LoVo (cell line): ENCODE measurements around the gene PDE10A.

Experiments
- DNase-seq: peaks from one replicate; pipeline ENCODE4 v3.0.0-alpha.2; 2016; ENCODE audit warnings: low spot score

PDE10A gene

GRCh38 chr6:165678429-165678828 is 15.4 kb upstream of the PDE10A start:
- DNase-seq, result no peak

DNA sequence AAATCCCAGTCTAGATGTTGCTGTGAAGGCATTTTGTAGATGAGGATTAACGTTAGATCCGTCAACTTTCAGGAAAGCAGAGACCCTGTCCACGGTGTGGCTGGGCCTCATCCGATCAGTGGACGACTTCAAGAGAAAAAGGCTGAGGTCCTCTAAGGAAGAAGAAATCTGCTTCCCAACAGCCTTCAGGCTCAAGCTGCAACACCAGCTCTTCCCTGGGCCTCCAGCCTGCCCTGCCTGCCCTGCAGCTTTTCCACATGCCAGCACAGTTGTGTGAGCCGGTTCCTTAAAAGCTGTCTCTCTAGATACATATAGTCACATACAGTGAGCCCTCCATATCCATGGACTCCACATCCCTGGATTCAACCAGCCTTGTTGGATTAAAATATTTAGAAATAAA is 14.1 kb upstream of the PDE10A start:
- no peak for DNase-seq

GRCh38 chr6:165676435-165677068 is 13.5 kb upstream of the PDE10A start:
- no peak for DNase-seq

- DNase-seq, result no peak
Observed at GRCh38 chr6:165675120-165675519, 12.1 kb upstream of the PDE10A start.

DNA sequence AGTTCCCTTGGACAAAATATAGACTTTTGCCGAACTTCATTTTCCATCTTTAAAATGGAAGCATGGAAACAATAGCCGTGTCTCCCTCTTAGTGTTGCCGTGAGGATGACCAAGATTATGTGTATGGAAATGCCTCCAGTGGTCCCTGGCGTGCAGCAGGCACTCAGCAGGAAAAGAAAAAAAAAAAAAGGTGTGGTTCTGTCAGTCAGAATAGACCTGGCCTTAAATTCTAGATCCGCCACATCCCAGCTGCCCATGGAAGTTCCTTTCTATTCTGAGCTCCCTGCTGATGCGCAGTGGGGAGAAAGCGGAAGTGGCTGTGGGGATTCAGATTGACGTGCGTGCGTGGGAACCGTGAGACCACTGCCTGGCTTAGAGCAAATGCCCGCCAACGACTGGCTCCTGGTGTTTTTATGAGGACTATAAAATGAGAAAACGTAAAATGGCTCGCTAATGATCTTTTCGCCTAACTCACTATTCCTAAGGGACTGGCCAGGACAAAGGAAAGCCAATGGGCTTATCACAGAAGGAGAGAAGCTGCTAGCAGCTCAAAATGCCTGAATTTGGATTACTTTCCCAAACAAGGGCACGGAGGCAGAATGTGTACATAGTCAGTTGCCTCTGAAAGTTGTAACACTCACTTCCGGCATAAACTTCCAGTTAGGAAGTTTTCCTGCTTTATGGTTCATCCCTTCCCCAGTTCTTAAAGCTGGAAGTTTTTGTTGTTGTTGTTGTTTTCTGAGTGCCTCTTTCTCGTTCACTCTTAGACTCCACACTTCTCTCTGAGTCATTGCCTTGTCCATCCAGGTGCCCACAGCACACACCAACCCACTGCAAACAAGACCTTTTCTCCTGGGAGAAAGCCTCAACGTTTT is 11.4 kb upstream of the PDE10A start:
- no peak for DNase-seq

- no peak for DNase-seq
Observed at GRCh38 chr6:165671222-165671768, 8.3 kb upstream of the PDE10A start.

GRCh38 chr6:165668951-165669350 is 5.9 kb upstream of the PDE10A start:
- no peak for DNase-seq

- no peak for DNase-seq
Observed at GRCh38 chr6:165665384-165665672, 2.3 kb upstream of the PDE10A start.

DNA sequence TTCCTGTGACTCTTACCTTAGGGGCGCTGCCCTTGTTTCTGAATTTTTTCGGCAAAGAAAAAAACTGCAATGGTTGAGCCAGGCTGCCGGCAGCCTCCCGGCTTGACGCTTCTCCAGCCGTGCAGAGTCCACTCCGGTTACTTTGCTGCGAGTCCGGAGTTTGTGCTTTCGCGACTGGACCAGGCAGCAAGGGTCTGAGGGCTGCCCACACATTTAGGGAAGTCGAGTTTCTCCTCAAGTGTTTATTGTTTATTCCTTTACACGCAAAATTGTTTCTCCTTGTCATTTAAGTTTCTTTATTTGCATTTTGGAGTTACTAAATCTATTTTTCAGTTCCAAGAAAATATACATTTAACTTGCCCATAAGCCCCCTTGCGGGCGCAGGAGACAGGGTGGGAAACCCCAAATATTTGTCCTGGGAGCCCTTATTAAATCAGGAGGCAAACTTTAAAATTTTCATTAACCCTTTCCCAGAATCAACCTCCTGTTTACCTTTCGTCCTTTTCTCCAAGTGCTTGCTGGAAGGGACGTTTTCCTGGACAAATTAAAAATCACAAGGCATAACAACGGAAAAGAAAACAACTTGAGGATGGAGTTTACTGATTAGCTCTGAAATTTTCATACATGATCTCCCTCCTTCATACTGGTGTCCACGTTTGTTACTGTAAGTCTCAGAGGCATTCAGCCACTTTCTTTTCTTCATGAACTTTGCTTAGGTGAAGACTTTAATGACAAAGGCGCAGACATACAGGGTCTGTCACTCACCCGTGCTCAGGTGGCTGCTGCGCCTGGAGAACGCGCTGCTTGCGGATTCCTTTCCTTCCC is 1.7 kb upstream of the PDE10A start:
- no peak for DNase-seq

DNA sequence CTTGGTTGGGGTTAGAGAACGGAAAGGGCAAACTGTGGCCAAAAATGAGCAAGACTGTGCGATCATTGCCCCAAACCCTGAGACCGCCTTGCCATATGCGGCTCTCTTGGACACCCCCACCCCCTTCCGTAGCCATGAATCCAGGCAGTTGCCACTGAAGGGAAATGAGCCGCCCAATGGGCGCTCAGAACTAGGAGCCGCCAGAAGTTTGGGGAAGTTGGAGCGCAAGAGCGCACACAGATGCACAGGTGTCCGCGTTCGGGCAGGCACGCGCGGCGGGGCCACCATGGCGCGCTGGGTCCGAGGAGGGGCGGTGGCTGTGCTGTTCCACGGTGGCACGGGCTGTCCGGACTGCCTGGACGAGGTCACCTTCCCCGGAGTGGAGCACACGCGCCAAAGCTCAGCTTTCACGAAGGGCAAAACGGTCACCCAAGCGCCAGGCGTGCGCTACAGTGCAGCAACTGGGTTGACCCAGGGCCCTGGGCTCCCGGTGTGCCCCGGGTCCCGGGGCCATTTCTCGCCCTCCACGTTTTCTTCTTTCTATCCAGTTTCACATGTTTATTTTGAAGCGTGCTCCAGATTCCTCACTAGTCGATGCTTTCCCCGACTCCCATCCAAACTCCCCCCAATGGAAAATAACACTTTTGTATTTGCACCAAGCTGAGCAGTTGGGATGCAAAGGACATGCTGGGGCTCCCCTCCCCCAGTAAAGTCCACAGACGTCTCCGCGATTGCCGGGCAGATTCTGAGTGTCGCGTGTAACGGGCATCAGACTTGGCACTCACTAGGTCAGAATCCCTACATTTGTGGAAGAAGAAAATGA is 906 bp upstream of the PDE10A start:
- no peak for DNase-seq

GRCh38 chr6:165663377-165663735 is 315 bp upstream of the PDE10A start:
- DNase-seq, result no peak

DNA sequence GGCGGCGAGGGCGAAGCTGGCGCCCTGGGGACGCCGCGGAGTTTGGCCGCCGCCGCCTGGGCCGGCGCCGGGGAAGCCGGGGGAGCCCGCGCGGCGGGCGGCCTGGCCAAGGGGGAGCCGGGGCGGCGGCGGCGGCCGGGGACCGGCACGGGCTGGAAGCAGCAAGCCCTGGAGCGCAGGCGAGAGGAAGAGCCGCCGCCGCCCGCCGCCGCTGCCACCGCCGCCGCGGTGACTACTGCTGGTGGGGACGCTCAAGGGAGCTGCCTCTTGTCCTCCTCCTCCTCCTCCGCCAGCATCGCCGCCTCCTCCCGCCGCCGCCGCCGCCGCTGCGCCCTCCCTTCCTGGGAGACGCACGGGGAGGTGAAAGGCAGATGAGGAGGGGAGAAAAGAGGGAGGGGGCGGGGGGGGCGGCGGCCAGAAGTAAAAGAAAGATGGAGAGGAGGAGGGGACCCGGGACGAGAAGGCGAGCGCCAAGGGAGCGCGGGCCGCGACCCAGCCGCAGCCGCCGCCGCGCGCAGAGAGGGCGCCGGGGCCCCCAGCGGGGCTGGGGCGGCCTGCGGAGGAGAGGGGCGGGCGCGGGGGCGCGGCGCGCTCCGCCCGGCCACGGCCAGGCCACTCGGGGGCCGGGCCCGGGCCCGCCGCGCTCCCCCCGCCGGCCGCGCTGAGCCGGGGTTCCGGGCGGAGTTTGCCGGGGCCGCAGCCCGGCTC is 846 bp downstream of the PDE10A start:
- DNase-seq, result no peak

GRCh38 chr6:165661664-165662025 is 1.4 kb downstream of the PDE10A start:
- DNase-seq, result no peak

- DNase-seq, result no peak
Observed at GRCh38 chr6:165660857-165661663, 2.0 kb downstream of the PDE10A start.

- DNase-seq, result no peak
Observed at GRCh38 chr6:165659945-165660856, 2.8 kb downstream of the PDE10A start.

DNA sequence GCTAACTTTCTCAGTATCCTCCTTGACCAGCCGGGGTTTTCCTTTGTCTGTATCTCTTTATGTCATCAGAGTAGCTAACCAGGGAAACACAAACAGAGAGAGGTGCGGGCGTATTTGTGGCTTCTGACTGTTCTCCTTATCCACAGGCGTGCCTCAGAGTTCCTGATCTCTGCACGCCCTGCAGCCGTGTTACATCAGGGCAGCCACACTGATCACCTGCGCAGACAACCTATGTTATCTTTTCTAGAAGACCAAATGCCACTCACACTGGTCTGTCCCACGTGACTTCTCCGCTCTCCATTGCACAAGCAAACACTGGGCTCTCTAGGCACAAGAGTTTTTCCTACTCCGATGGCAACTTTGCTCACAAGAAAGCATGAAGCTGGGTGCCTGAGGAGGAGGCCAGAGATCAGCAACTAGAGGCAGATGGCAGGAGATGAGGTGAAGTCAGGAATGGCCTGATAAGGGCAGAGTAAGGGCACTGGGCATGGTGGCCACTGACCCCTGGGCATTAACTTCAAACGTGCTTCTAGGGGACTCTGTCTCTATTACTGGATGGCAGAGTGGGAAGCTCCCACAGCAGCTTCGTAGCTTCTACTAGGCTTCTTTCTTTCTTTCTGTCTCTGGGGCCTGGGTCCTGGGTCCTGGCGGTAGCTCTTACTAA is 4.5 kb downstream of the PDE10A start:
- no peak for DNase-seq

DNA sequence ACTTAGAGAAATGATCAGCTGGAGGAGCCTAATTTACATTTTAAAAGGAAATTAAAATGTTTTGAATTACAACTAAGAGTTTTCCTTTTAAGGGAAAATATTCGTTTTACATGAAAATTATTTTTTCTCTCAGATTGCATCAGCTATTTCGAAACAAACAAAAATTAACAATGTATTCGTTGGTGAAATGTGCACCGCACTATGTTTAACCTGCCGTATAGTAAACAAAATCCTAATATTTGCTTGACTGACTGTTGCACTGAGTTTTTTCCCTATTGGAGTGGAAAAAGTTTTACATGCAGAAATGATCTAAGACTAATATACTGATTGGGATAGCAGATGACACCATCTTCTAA is 5.7 kb downstream of the PDE10A start:
- DNase-seq, result no peak

DNA sequence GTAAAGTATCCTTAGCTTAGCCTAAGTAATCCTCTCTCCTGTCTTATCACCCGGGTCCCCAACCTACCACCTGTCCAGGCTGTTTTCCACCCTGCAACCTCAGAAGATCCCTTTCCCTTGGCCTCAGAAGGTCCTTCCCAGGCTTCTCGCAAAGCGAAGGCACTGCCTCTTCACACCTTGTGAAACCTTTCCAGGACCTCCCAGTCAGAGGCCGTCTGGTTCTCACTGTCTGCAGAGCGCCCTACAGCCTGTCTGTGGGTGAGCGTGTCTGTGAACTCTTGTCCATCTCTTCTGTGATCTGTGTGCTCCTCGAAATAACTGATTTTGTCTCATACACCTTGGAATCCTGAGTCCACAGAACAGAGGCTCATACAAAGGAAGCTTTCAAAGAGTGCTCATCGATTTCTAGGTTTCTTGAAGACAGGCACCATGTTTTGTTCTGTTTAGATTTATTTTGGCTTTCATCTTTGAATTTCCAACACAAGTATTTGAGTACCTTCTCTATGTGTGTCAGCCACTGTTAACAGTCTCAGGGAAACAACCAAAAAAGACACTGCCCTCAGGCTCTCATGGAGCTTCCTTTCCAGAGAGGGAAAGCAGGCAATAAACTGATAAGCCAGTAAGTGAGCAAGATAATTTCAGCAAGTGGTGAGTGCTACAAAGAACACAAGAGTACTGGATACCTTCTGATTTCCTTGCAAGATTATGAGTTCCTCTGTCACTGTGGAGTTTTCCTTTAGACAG is 6.3 kb downstream of the PDE10A start:
- no peak for DNase-seq
